SKM-1 (cell line): Measurements from ENCODE around the gene SERP2.
"Not testable (repeated sequence)": the region's sequence is repeated elsewhere in the genome, so short reads cannot be mapped to it uniquely, and the experiment has no call there.

ENCODE experiments used
- DNase-seq: peaks from one replicate; lab custom pipeline; 2025; ENCODE audit not compliant: unreplicated experiment; lab: John Stamatoyannopoulos, UW

Gene SERP2

GRCh38 chr13:44373601-44374347 is at the start of gene SERP2:
Gene SERP2 (plus strand): TSS chr13:44373824. CDS start chr13:44374026, 202 bp downstream.
- DNase-seq = no peak

DNA sequence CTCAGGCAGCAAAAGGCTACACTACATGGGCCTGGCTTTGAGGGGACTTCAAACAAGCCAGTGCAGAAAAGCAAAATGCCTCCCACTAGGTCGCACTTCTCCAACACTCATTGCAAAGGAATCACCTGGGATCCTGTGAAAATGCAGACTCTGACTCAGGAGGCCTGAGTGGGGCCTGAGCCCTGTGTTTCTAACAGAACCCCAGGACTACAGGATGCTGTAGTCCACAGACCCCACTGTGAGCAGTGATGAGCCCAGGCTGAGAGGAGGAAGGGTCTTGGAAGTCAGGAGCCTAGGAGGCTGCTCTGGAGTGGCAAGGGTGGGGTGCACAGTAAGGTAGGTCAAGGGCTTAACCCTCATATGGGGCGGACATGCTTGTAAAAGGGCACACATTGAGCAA is 46.7 kb upstream of the SERP2 start:
- no peak for DNase-seq

DNA sequence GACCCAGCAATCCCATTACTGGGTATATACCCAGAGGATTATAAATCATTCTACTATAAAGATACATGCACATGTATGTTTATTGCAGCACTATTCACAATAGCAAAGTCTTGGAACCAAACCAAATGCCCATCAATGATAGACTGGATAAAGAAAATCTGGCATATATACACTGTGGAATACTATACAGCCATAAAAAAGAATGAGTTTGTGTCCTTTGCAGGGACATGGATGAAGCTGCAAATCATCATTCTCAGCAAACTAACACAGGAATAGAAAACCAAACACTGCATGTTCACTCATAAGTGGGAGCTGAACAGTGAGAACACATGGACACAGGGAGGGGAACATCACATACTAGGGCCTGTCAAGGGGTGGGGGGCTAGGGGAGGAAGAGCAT is 44.6 kb upstream of the SERP2 start:
- DNase-seq = not testable (repeated sequence)

GRCh38 chr13:44329909-44330545 is 43.6 kb upstream of the SERP2 start:
- no peak for DNase-seq

DNA sequence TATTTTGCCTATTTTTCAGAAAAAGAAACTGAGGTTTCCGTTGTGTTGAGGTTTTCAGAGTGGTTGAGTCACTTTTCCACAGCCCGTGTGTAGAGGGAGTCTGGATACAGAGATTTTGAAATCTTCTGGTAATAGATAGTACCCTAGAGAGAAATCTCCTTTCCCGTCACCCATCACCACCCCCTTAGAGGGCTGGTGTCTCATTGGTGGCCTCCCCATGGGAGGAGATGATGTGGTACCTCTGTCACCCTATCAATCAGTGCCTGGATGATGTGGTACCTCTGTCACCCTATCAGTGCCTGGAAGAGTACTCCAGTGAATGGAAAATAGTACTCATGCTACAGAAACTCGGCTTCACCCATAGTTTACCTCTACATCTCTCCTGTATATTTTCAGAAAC is 42.2 kb upstream of the SERP2 start:
- no peak for DNase-seq

DNA sequence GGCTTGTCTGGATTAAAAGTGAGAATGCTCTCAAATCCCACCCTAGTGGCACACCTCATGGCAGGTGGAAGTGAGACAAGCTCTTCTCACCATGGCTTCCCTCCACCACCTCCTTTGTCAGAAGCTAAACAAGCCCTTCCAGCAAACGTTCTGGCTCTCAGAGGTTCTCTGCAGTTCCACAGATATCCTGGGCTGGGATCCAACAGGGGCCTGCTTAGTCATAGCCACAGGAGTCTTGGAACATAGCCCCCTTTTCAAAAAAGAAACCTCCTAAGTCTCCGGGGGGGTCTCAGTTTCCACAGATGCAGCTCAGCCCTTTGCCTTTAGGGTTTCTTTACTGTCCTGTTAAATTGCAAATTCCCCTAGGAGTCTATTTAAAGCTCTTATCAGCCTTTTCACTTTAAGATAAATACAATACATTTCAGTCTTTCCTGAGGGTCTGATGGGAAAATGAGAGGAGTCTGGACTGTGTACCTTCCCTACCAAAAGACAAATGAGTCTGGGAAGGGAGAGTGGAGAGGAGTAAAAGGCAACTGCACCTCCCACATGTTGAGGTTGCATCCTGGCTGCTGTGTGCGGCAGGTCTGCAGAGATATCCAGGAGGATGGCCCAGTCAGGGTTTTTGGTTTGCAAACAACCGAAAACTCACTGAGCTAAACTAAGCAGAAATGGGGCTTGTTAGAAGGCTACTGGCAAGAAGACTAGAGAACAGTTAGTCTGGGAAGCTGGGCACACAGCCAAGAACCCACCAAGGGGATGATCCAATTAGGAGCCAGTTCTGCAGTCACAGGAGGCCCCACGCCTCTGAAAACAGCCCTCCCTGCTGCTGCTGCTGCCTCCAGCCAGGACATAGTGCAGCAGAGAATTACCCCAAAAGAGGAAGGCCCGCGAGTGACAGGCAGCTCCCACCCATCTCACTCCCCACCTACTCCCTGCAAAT is 41.4 kb upstream of the SERP2 start:
- DNase-seq = no peak

- DNase-seq = no peak
These were observed 39.5 kb upstream of the SERP2 start for GRCh38 chr13:44333950-44334655.

- DNase-seq = no peak
These were observed 38.9 kb upstream of the SERP2 start for GRCh38 chr13:44334751-44335150.

DNA sequence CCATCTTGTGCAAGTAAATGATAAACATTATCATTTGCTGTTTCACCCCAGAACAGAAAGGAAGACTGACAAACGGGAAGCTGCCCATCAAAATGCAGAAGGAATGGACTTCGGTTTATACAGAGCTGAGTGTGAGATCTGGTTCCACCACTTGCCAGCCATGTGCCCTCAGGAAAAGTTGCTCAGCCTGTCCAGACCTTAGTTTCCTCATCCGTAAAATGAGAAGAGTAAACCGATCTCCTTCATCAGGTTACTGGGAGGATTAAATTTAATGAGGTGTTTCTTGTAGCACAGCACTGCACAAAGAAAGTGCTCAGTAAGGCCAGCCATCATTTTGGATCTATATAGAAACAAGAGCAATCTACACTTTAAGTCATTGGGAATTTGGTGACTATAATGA is 36.7 kb upstream of the SERP2 start:
- DNase-seq = no peak

DNA sequence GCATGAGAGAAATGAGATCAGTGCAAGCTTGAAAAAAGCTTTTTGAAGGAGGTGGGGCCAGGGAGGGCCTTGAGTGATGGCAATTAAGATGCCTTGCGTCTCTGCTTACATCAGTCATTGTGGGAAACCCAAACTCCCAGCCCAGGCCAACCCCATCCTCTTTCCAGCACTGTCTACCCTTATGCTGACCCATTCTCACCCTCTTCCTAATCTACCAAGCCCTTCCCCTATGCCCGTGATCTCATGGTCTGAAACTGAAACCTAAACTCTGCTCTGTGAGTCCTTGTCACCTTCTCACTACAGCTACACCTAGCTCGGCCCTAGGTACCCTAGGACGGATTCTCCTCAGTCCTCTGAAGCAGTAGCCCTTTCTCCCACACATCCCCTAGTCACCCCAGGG is 36.0 kb upstream of the SERP2 start:
- no peak for DNase-seq

GRCh38 chr13:44340508-44340907 is 33.1 kb upstream of the SERP2 start:
- DNase-seq = no peak

GRCh38 chr13:44342741-44343140 is 30.9 kb upstream of the SERP2 start:
- DNase-seq = no peak

- no peak for DNase-seq
These were observed 27.1 kb upstream of the SERP2 start for GRCh38 chr13:44346534-44346933.

DNA sequence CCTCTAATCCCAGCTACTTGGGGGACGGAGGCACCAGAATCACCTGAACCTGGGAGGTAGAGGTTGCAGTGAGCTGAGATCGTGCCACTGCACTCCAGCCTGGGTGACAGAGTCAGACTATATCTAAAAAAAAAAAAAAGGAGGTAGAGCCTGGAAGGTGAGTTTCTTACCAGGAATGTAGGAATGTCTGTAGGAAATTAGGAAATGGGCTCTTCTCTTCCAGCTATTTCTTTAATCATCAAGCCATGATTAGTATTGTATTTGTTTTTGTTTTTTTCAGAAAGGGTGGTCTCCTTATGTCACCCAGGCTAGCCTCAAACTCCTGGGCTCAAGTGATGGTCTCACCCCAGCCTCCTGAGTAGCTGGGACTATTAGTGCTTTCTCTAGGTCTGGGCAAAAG is 26.3 kb upstream of the SERP2 start:
- no peak for DNase-seq

DNA sequence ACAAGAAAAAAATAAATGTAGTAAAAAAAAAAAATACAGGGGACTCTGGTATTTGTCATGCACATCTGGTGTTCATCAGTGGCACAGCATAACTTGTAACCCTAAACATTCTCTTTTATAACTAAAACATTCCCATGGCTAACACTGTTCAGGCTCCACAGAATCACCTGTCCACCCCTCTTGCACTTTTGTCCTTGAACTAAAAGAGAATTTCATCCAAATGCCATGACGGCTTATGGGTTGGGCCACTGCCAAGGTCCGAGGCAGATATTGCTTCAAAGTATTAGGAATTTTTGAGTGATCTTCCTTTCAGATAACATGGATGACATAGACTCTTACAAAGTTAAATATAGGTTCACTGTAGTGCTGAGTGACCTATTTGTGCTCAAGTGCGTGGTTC is 25.7 kb upstream of the SERP2 start:
- DNase-seq = no peak

DNA sequence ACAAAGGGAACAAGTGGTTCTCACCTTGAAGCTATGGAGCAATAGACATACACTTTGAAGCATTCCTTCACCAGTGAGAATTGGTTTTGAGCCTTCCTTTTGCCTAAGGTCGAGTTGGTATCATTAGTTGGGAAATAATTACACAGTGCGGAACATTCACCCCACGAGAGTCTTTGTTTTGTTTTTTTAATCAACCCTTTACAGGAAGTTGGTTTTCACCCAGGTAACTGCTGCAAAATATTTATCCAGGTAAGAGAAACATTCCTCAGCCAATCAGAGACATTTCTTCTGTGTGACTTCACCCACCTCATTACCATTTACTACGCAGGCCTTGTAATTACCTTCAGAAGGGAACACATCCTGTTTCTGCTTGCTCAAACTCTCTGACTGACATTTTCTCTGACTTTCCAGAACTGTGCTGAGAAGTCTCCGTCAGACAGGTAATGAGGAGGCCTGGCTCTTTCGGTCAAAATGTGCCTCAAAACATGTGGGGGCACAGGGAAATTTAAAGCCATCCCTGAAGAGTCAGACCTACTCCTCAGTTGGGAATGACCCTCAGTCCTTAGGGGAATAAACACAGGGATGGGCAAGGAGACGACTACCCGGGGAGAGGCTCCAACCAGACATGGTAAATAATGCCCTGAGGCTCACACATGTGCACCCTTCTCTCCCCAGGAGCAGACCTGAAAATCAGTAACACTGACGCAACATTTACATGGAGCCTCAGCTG is 22.7 kb upstream of the SERP2 start:
- DNase-seq = no peak

DNA sequence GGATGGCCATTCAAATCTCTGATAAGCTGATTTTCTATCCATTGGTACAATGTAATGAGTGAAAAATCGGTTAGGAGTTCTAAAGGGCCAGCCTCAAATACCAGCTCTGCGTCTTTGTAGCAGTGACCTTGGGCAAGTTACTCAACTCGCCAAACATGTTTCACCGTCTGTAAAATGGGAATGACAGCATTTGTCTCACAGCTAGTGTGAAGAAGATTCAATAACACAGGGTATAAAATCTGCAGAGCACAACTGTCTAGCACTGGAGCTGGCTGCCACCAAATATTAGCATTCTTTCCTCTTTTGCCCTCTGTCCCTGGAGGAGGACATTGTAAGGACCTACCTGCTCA is 22.1 kb upstream of the SERP2 start:
- no peak for DNase-seq

GRCh38 chr13:44352202-44352601 is 21.4 kb upstream of the SERP2 start:
- no peak for DNase-seq

DNA sequence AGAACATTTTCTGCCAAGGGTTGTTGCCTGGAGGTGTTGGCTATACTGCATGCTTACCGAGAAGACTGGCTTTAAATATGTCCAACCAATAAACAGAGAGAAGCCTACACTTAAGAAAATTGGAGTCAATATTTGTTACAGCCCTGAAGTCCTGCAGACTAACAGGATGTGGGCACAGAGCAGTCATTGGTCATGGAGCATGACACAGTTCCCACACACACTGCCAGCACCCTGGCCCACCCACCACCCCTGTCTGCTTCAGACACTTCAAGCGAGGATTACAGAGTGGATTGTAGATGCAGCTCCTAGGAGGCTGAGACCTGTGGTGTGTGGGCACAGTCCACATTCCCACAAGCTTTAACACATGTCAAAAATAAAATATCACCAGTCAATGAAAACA is 21.0 kb upstream of the SERP2 start:
- no peak for DNase-seq

DNA sequence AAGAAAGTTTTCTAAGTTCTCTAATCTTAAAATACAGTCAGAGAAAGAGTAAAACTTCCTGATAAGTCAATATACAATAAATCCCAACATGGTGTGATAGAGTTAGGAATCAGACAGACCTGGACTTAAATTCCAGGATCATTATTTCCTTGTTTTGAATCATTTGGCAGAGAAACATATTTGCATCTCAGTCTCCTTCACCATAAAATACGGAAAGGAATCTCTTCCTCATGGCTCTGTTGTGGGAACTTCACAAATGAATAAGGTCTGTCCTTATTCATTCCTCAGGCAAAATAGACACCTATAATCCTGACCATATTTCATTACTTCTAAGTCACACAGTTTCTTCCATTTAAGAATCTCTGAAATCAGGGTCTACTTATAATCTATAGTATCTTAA is 19.3 kb upstream of the SERP2 start:
- DNase-seq = no peak

GRCh38 chr13:44354884-44355283 is 18.7 kb upstream of the SERP2 start:
- no peak for DNase-seq
